KOPT-K1 (cell line): ENCODE results near the gene SLC25A10.
A peak's percentile ranks its signal among the peaks of the same experiment; 100 is the strongest.

Experiments used
- H3K27ac ChIP-seq: fragments of 200-600 bp; sonication (generic); 2 replicates; pipeline ENCODE4 v1.5.1; 2016; ENCODE audit warnings: antibody characterized with exemption, mild to moderate bottlenecking, low read depth, low read length; ENCODE audit not compliant: poor library complexity, severe bottlenecking
- H3K36me3 ChIP-seq: fragments of 200-600 bp; sonication (generic); 2 replicates; pipeline ENCODE4 v1.5.1; 2017; ENCODE audit warnings: antibody characterized with exemption, mild to moderate bottlenecking, low read length, moderate library complexity; ENCODE audit not compliant: insufficient read depth
- H3K9me3 ChIP-seq: fragments of 200-600 bp; sonication (generic); 2 replicates; pipeline ENCODE4 v1.5.1; 2017; ENCODE audit warnings: antibody characterized with exemption, low read length, mild to moderate bottlenecking; ENCODE audit not compliant: insufficient read depth, poor library complexity, severe bottlenecking

SLC25A10 gene

GRCh38 chr17:81682565-81683207, 29.4 kb upstream of the SLC25A10 start:
- Histone ChIP-seq H3K27ac (peak overlapping the region; percentile 79), H3K9me3 (no peaks in the 10 kb centered on the region), H3K36me3 (peaks cover 52% of the 10 kb centered on the region)

GRCh38 chr17:81683208-81683583, 28.9 kb upstream of the SLC25A10 start:
- no peaks in the 10 kb centered on the region for H3K9me3 ChIP-seq
- peaks cover 57% of the 10 kb centered on the region for H3K36me3 ChIP-seq
- H3K27ac ChIP-seq: peak overlapping the region; percentile 79

GRCh38 chr17:81683584-81684441, 28.3 kb upstream of the SLC25A10 start, which contains the start of the genes ARL16 and HGS:
Gene ARL16 (minus strand): TSS chr17:81683797. CDS start chr17:81683753, 44 bp downstream.
Gene HGS (plus strand): TSS chr17:81684011. CDS start chr17:81684067, 56 bp downstream.
- peak within 1 kb of the TSS; percentile 79 for H3K27ac ChIP-seq
- H3K36me3 ChIP-seq: peaks cover 64% of the 10 kb centered on the region
- H3K9me3 ChIP-seq: no peaks in the 10 kb centered on the region

DNA sequence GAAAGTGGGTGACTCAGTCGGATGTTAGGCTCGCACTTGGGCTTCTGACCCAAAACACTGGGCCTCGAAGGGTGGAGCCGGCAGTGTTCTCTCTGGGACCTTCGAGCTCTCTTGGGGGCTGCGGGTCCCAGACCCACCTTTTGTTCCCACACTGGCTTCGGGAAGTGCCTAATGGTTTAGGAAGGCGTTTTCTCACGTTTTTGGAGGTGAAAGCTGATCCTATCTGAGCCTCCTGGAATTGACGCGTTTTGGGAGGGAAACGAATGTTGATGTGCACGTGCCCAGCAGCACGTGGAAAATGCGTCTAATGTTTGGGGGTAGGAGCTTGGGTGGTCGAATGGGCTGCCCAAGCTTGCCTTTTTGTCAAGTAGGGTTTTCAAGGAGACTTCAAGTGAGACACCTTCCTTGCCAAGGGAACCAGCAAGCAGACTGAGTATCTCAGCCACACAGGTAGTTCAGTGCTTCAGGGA, 27.6 kb upstream of the SLC25A10 start:
- Histone ChIP-seq H3K27ac (peak overlapping the region; percentile 79), H3K36me3 (peaks cover 66% of the 10 kb centered on the region), H3K9me3 (no peaks in the 10 kb centered on the region)

DNA sequence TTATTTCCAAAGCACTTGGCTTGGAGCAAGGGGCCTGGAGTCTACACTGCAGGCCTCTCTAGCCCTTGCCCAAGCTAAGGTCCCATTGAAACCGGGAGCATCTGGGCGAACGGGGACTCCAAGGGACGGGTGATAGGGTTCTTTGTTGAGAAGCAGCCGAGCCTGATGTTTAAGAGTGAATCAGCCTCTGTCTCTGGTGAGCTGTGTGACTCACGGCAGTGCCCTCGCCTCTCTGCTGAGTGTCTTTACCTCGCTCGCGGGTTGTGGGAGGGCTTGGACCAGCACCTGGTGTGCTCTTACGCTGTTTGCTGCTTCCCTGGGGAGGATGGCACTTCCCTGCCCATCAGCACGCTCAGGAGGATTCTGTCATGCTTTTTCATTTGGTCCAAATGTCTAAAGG, 27.0 kb upstream of the SLC25A10 start:
- peak overlapping the region; percentile 79 for H3K27ac ChIP-seq
- no peaks in the 10 kb centered on the region for H3K9me3 ChIP-seq
- peaks cover 67% of the 10 kb centered on the region for H3K36me3 ChIP-seq

- Histone ChIP-seq H3K27ac (no peak overlapping the region), H3K36me3 (peaks cover 70% of the 10 kb centered on the region), H3K9me3 (no peaks in the 10 kb centered on the region)
Observed at GRCh38 chr17:81686614-81687013, 25.5 kb upstream of the SLC25A10 start.

GRCh38 chr17:81687770-81688541, 24.1 kb upstream of the SLC25A10 start:
- H3K27ac ChIP-seq: no peak overlapping the region
- peaks cover 79% of the 10 kb centered on the region for H3K36me3 ChIP-seq
- H3K9me3 ChIP-seq: no peaks in the 10 kb centered on the region

DNA sequence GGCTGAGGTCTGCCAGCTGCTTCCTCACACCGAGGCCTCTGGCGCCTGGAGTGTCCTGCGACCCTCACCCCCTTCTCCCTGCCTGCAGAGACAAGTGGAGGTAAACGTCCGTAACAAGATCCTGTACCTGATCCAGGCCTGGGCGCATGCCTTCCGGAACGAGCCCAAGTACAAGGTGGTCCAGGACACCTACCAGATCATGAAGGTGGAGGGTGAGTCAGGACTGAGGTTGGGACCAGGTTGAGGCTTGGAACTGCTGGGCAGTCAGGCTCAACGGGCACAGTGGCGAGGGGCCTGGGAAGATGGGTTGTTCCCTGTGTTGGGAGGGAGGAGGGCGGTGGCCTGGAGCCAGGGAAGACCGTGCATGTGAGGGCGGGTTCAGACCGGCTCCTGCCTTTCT, 23.5 kb upstream of the SLC25A10 start:
- Histone ChIP-seq H3K36me3 (peaks cover 86% of the 10 kb centered on the region), H3K9me3 (no peaks in the 10 kb centered on the region), H3K27ac (no peak overlapping the region)

GRCh38 chr17:81690066-81690465, 22.0 kb upstream of the SLC25A10 start:
- Histone ChIP-seq H3K36me3 (peaks cover 100% of the 10 kb centered on the region), H3K27ac (peak overlapping the region; percentile 54), H3K9me3 (no peaks in the 10 kb centered on the region)

GRCh38 chr17:81690549-81690948, 21.5 kb upstream of the SLC25A10 start:
- Histone ChIP-seq H3K36me3 (peaks cover 100% of the 10 kb centered on the region), H3K27ac (peak overlapping the region; percentile 54), H3K9me3 (no peaks in the 10 kb centered on the region)

DNA sequence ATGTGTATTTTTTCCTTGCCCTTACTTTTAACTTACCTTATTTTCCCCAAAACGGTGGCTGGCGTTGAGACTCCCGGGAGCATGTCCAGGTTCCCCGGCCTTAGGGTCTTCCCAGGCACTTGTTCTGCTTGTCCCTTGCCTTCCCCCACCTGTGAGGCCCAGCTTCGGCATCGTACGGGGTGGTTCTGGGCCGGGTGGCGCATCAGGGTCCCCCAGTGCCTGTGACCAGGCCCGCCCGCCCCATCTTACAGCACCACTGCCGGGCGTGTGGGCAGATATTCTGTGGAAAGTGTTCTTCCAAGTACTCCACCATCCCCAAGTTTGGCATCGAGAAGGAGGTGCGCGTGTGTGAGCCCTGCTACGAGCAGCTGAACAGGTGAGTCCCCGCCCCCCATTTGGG, 20.9 kb upstream of the SLC25A10 start:
- H3K27ac ChIP-seq: peak overlapping the region; percentile 54
- peaks cover 100% of the 10 kb centered on the region for H3K36me3 ChIP-seq

GRCh38 chr17:81691608-81692007, 20.5 kb upstream of the SLC25A10 start:
- Histone ChIP-seq H3K36me3 (peaks cover 100% of the 10 kb centered on the region), H3K27ac (peak overlapping the region; percentile 54), H3K9me3 (no peaks in the 10 kb centered on the region)

More for the DNA sequence above, 20.9 kb upstream of the SLC25A10 start:
- H3K9me3 ChIP-seq: no peaks in the 10 kb centered on the region

- peaks cover 100% of the 10 kb centered on the region for H3K36me3 ChIP-seq
- no peaks in the 10 kb centered on the region for H3K9me3 ChIP-seq
- H3K27ac ChIP-seq: no peak overlapping the region
Observed at GRCh38 chr17:81693509-81694210, 18.4 kb upstream of the SLC25A10 start.

GRCh38 chr17:81694810-81695209, 17.3 kb upstream of the SLC25A10 start:
- H3K27ac ChIP-seq: no peak overlapping the region
- no peaks in the 10 kb centered on the region for H3K9me3 ChIP-seq
- peaks cover 100% of the 10 kb centered on the region for H3K36me3 ChIP-seq
